ENCODE data around the gene GPR137. TPM values are rescaled to one million over a fixed set of nuclear protein-coding genes. Genes with fewer than 3 reads are reported as not detected.
"Not testable (repeated sequence)": the region's sequence is repeated elsewhere in the genome, so short reads cannot be mapped to it uniquely, and the experiment has no call there.

GPR137 gene
- total and polyA plus RNA-seq, 9 of the 15 experiments (the other 6 are each of a cell fraction or from before 2014, with no cell fraction given): 0.32 to 26.7 (median 10.7) TPM

GRCh38 chr11:64246621-64246870 lies 39.1 kb upstream of the GPR137 start:
- peaks cover 50% of the 10 kb centered on the region for H3K79me2 ChIP-seq (ENCODE audit: control insufficient read depth, insufficient read depth, low read length)
- POLR2A ChIA-PET: interaction anchor here (0.7 to 7.8 kb wide), 8 partner anchors 11 to 1875 kb away, joined by 3 to 58 read pairs (median 6); partner anchors contain the start of genes STIP1 and VEGFB
- peaks cover 37% of the 10 kb centered on the region for H3K36me3 ChIP-seq (ENCODE audit: control insufficient read depth, insufficient read depth, low read length)
- DNase-seq (ENCODE audit: extremely low read depth in 1 of 4, low spot score in 3 of 4); H3K9me1 ChIP-seq (ENCODE audit: control insufficient read depth, insufficient read depth, low read length); CTCF ChIA-PET (ENCODE audit: low intra/inter-chr PET ratio); H3K4me2 ChIP-seq (ENCODE audit: insufficient read depth, low read length); BruUV-seq (replicated peaks); H2AFZ ChIP-seq (ENCODE audit: low read depth, low read length); ATAC-seq; H4K20me1 ChIP-seq (replicated peaks; ENCODE audit: control insufficient read depth, insufficient read depth, low read length); FAIRE-seq; H3K9me3 ChIP-seq (replicated peaks; ENCODE audit: control insufficient read depth, insufficient read depth, low read depth, low read length); in situ Hi-C loops (cut with MboI); H3K27me3 ChIP-seq (ENCODE audit: control insufficient read depth in 2 of 2, insufficient read depth in 2 of 2, low read length in 2 of 2); TF ChIP-seq MYC (CRISPR knock-in tag; IDR thresholded peaks at IDR 0.05; ENCODE audit: borderline replicate concordance, low read depth): not testable (repeated sequence)
- H3K4me3 ChIP-seq: peak overlapping the region; percentile 98
- peak overlapping the region; percentile 95 to 98; a peak in 3 of 4 replicates for H3K9ac ChIP-seq (ENCODE audit: insufficient read depth in 1 of 2, low read depth in 2 of 2, low read length in 2 of 2)
- peak overlapping the region; percentile 98; the same call in 2 of the 3 replicates for H3K27ac ChIP-seq (ENCODE audit: extremely low read depth, low read depth, low read length)
- peaks cover 41 to 92% of the 10 kb centered on the region in 2 experiments for H3K4me1 ChIP-seq (replicated peaks in 1 of 2; ENCODE audit: control insufficient read depth in 2 of 2, insufficient read depth in 2 of 2, low read length in 2 of 2)
- intact Hi-C loops (cut with micrococcal nuclease): loop anchor here (2.0 to 10.0 kb wide), 3 partner anchors 22 to 58 kb away; partner anchors contain the start of genes CATSPERZ, ESRRA and FERMT3
- WGBS (ENCODE audit: insufficient coverage, low coverage, missing lambda C conversion rate): 0% methylated on average over 15 of the region's 43 CpGs
- peak in 2 of 3 experiments; percentile 78 to 80 for TF ChIP-seq YY1 (IDR thresholded peaks at IDR 0.05; ENCODE audit: borderline replicate concordance in 1 of 3, control insufficient read depth in 1 of 3, extremely low read depth in 1 of 3, insufficient read depth in 3 of 3, insufficient read length in 1 of 3, insufficient replicate concordance in 2 of 3, low read depth in 1 of 3, low read length in 2 of 3)
- peak; percentile 26 for TF ChIP-seq CCNT2 (IDR thresholded peaks at IDR 0.05; ENCODE audit: borderline replicate concordance, extremely low read depth, insufficient read length, low read depth, low read length)
- TF ChIP-seq GTF3C2 (IDR thresholded peaks at IDR 0.05; ENCODE audit: borderline replicate concordance, extremely low read depth, insufficient read length): peak; percentile 34
- peak; percentile 70; the same call in 1 of the 2 replicates for TF ChIP-seq MYC (IDR thresholded peaks at IDR 0.05; ENCODE audit: low read depth, low read length)
- peak; percentile 14; the same call in 1 of the 2 replicates for TF ChIP-seq SMAD4 (CRISPR knock-in tag; conservative IDR thresholded peaks at IDR 0.05)
- peak; percentile 66 for TF ChIP-seq CXXC5 (CRISPR knock-in tag; IDR thresholded peaks at IDR 0.05)
- TF ChIP-seq RBM25 (IDR thresholded peaks at IDR 0.05; ENCODE audit: low read depth, low read length, severe bottlenecking): peak; percentile 72
- peak in 1 of 2 experiments; percentile 37; a peak in 1 of 4 replicates for TF ChIP-seq SIN3A (IDR thresholded peaks at IDR 0.05; ENCODE audit: borderline replicate concordance in 2 of 2, control insufficient read depth in 1 of 2, low read depth in 2 of 2, low read length in 2 of 2)
- TF ChIP-seq SAP30 (IDR thresholded peaks at IDR 0.05; ENCODE audit: borderline replicate concordance, insufficient read depth, low read depth, low read length, poor library complexity, severe bottlenecking): peak; percentile 18
- peak in 1 of 2 experiments; percentile 55; a peak in 1 of 4 replicates for TF ChIP-seq NONO (IDR thresholded peaks at IDR 0.05; ENCODE audit: low read depth in 2 of 2, low read length in 1 of 2)
- TF ChIP-seq ZNF436 (CRISPR knock-in tag; IDR thresholded peaks at IDR 0.05): peak; percentile 89
- TF ChIP-seq, protein P1, sequence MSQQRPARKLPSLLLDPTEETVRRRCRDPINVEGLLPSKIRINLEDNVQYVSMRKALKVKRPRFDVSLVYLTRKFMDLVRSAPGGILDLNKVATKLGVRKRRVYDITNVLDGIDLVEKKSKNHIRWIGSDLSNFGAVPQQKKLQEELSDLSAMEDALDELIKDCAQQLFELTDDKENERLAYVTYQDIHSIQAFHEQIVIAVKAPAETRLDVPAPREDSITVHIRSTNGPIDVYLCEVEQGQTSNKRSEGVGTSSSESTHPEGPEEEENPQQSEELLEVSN (IDR thresholded peaks at IDR 0.05; ENCODE audit: borderline replicate concordance in 1 of 2, extremely low read depth in 1 of 2, insufficient read depth in 1 of 2, insufficient read length in 1 of 2, low read depth in 1 of 2, low read length in 1 of 2, poor library complexity in 1 of 2, severe bottlenecking in 1 of 2): peak in 1 of 2 experiments; percentile 71
- peak; percentile 66 for TF ChIP-seq MXD1 (CRISPR knock-in tag; IDR thresholded peaks at IDR 0.05; ENCODE audit: borderline replicate concordance, poor library complexity, severe bottlenecking)
